Gastrocnemius medialis (tissue), 4 donors: ENCODE data around the gene PLXND1.

Source experiments
- POLR2A ChIP-seq, 2 donors: fragments of 450-650 bp; IDR thresholded peaks; one replicate each; pipeline ENCODE4 v1.6.1; 2017; ENCODE audit warnings: antibody characterized with exemption in 2 of 2, mild to moderate bottlenecking in 2 of 2, moderate library complexity in 2 of 2
- TF ChIP-seq, protein P1 (sequence below), 5 experiments: fragments of 450-650 bp in 3 of 5; fragments of 200-600 bp in 2 of 5; sonication (generic) in 2 of 5; IDR thresholded peaks in 4 of 5; conservative IDR thresholded peaks in 1 of 5; 1 replicate in 4 of 5; 2 replicates in 1 of 5; pipeline ENCODE4 v1.5.1; 2016 to 2019; ENCODE audit warnings: antibody characterized with exemption in 5 of 5, mild to moderate bottlenecking in 3 of 5, moderate library complexity in 3 of 5

DNA sequence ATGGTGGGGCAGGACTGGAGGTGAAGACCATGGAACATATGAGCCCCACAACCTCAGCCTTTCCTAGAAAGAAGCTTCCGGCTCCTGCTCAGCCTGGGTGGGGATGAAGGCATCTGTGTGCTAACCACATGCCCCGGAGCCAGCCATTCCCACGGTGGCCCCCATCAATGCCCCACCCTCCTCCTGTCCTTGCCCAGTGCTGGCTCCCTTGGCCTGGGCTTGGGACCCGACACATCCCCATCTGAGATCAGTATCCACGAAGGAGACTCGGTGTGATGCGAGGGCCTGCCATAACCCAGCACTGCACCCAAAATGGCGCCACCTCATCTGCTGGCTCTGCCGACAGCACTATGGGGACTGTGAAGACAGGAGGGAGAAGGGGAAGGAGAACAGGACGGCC lies 16.5 kb upstream of the PLXND1 start:
- TF ChIP-seq, protein P1, sequence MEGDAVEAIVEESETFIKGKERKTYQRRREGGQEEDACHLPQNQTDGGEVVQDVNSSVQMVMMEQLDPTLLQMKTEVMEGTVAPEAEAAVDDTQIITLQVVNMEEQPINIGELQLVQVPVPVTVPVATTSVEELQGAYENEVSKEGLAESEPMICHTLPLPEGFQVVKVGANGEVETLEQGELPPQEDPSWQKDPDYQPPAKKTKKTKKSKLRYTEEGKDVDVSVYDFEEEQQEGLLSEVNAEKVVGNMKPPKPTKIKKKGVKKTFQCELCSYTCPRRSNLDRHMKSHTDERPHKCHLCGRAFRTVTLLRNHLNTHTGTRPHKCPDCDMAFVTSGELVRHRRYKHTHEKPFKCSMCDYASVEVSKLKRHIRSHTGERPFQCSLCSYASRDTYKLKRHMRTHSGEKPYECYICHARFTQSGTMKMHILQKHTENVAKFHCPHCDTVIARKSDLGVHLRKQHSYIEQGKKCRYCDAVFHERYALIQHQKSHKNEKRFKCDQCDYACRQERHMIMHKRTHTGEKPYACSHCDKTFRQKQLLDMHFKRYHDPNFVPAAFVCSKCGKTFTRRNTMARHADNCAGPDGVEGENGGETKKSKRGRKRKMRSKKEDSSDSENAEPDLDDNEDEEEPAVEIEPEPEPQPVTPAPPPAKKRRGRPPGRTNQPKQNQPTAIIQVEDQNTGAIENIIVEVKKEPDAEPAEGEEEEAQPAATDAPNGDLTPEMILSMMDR (IDR thresholded peaks at IDR 0.05 in 4 of 5, conservative IDR thresholded peaks at IDR 0.05 in 1 of 5) = no peak
- no peak for TF ChIP-seq POLR2A (IDR thresholded peaks at IDR 0.05)
